KOPT-K1 (cell line): Measurements from ENCODE around the gene TSC22D3.
A peak's percentile ranks its signal among the peaks of the same experiment; 100 is the strongest.

ENCODE experiments used
- H3K27ac ChIP-seq: fragments of 200-600 bp; sonication (generic); 2 replicates; pipeline ENCODE4 v1.5.1; 2016; ENCODE audit warnings: antibody characterized with exemption, mild to moderate bottlenecking, low read depth, low read length; ENCODE audit not compliant: poor library complexity, severe bottlenecking
- H3K36me3 ChIP-seq: fragments of 200-600 bp; sonication (generic); 2 replicates; pipeline ENCODE4 v1.5.1; 2017; ENCODE audit warnings: antibody characterized with exemption, mild to moderate bottlenecking, low read length, moderate library complexity; ENCODE audit not compliant: insufficient read depth
- H3K9me3 ChIP-seq: fragments of 200-600 bp; sonication (generic); 2 replicates; pipeline ENCODE4 v1.5.1; 2017; ENCODE audit warnings: antibody characterized with exemption, low read length, mild to moderate bottlenecking; ENCODE audit not compliant: insufficient read depth, poor library complexity, severe bottlenecking

Gene TSC22D3

GRCh38 chrX:107747596-107748161 lies 27.9 kb downstream of the TSC22D3 start:
- no peaks in the 10 kb centered on the region for H3K36me3 ChIP-seq
- H3K9me3 ChIP-seq, result no peaks in the 10 kb centered on the region
- H3K27ac ChIP-seq, result no peak overlapping the region

GRCh38 chrX:107744868-107745267 lies 30.7 kb downstream of the TSC22D3 start:
- Histone ChIP-seq H3K36me3 (no peaks in the 10 kb centered on the region), H3K9me3 (no peaks in the 10 kb centered on the region), H3K27ac (no peak overlapping the region)

GRCh38 chrX:107743995-107744394 lies 31.6 kb downstream of the TSC22D3 start:
- H3K36me3 ChIP-seq, result no peaks in the 10 kb centered on the region
- no peak overlapping the region for H3K27ac ChIP-seq
- H3K9me3 ChIP-seq, result no peaks in the 10 kb centered on the region

GRCh38 chrX:107742700-107743191 lies 32.8 kb downstream of the TSC22D3 start:
- Histone ChIP-seq H3K36me3 (no peaks in the 10 kb centered on the region), H3K27ac (peak overlapping the region; percentile 55), H3K9me3 (no peaks in the 10 kb centered on the region)

GRCh38 chrX:107741404-107741790 lies 34.2 kb downstream of the TSC22D3 start:
- H3K27ac ChIP-seq, result peak overlapping the region; percentile 55

GRCh38 chrX:107739541-107739940 lies 36.0 kb downstream of the TSC22D3 start:
- no peak overlapping the region for H3K27ac ChIP-seq
- no peaks in the 10 kb centered on the region for H3K9me3 ChIP-seq
- H3K36me3 ChIP-seq, result no peaks in the 10 kb centered on the region

More at GRCh38 chrX:107741404-107741790, 34.2 kb downstream of the TSC22D3 start:
- H3K9me3 ChIP-seq, result no peaks in the 10 kb centered on the region
- H3K36me3 ChIP-seq, result no peaks in the 10 kb centered on the region

GRCh38 chrX:107738768-107739167 lies 36.8 kb downstream of the TSC22D3 start:
- Histone ChIP-seq H3K27ac (no peak overlapping the region), H3K36me3 (no peaks in the 10 kb centered on the region), H3K9me3 (no peaks in the 10 kb centered on the region)

- Histone ChIP-seq H3K36me3 (no peaks in the 10 kb centered on the region), H3K9me3 (no peaks in the 10 kb centered on the region), H3K27ac (no peak overlapping the region)
Measured at GRCh38 chrX:107738272-107738671, 37.3 kb downstream of the TSC22D3 start.

- no peaks in the 10 kb centered on the region for H3K9me3 ChIP-seq
- no peak overlapping the region for H3K27ac ChIP-seq
- no peaks in the 10 kb centered on the region for H3K36me3 ChIP-seq
Measured at GRCh38 chrX:107736781-107737531, 38.6 kb downstream of the TSC22D3 start.

- Histone ChIP-seq H3K9me3 (no peaks in the 10 kb centered on the region), H3K27ac (no peak overlapping the region), H3K36me3 (no peaks in the 10 kb centered on the region)
Measured at GRCh38 chrX:107734646-107735045, 40.9 kb downstream of the TSC22D3 start.

GRCh38 chrX:107733686-107734085 lies 41.9 kb downstream of the TSC22D3 start:
- Histone ChIP-seq H3K36me3 (no peaks in the 10 kb centered on the region), H3K27ac (no peak overlapping the region), H3K9me3 (no peaks in the 10 kb centered on the region)

GRCh38 chrX:107731831-107732502 lies 43.6 kb downstream of the TSC22D3 start:
- Histone ChIP-seq H3K36me3 (no peaks in the 10 kb centered on the region), H3K9me3 (no peaks in the 10 kb centered on the region), H3K27ac (no peak overlapping the region)

GRCh38 chrX:107730991-107731766 lies 44.4 kb downstream of the TSC22D3 start:
- H3K9me3 ChIP-seq, result no peaks in the 10 kb centered on the region
- H3K36me3 ChIP-seq, result no peaks in the 10 kb centered on the region
- no peak overlapping the region for H3K27ac ChIP-seq

GRCh38 chrX:107730298-107730655 lies 45.3 kb downstream of the TSC22D3 start:
- H3K36me3 ChIP-seq, result no peaks in the 10 kb centered on the region
- H3K27ac ChIP-seq, result no peak overlapping the region
- no peaks in the 10 kb centered on the region for H3K9me3 ChIP-seq
